ENCODE data around the gene DDT. TPM values are rescaled to one million over a fixed set of nuclear protein-coding genes. Genes with fewer than 3 reads are reported as not detected.
"Not testable (repeated sequence)": the region's sequence is repeated elsewhere in the genome, so short reads cannot be mapped to it uniquely, and the experiment has no call there.

Gene DDT
- total RNA-seq, 1 experiment from 2014 or later, result 160 TPM

- H3K9me3 ChIP-seq, result 0 out of 2 replicates have a peak, but pooled peaks cover 2% of the 10 kb centered on the region
- no peak for DNase-seq
Observed at GRCh38 chr22:23925020-23925606, 49.1 kb downstream of the DDT start.

GRCh38 chr22:23922921-23923320, 51.3 kb downstream of the DDT start:
- Histone ChIP-seq H3K9me3 (0 out of 2 replicates have a peak, but pooled peaks cover 2% of the 10 kb centered on the region), H3K4me3 (no peak overlapping the region), H3K36me3 (no peaks in the 10 kb centered on the region), H3K27me3 (no peaks in the 10 kb centered on the region)
- DNase-seq, result no peak

More at GRCh38 chr22:23925020-23925606, 49.1 kb downstream of the DDT start:
- no peaks in the 10 kb centered on the region for H3K27me3 ChIP-seq
- H3K36me3 ChIP-seq, result no peaks in the 10 kb centered on the region
- H3K4me3 ChIP-seq, result no peak overlapping the region

GRCh38 chr22:23921586-23922201, 52.5 kb downstream of the DDT start:
- not testable (repeated sequence) for H3K36me3 ChIP-seq, H3K4me3 ChIP-seq, H3K27me3 ChIP-seq, H3K9me3 ChIP-seq
- peak; percentile 43 for DNase-seq

Other genes with a start within 250 kb of the DDT start
- gene ZNF70, start 223.3 kb downstream of the DDT start, total RNA-seq (2014; rRNA removed; shearing (Covaris generic); ENCODE audit: low replicate concordance), result 2.4 and 3.9 TPM in 2 replicates
- gene VPREB3, start 220.0 kb downstream of the DDT start, total RNA-seq (2014; rRNA removed; shearing (Covaris generic); ENCODE audit: low replicate concordance), result not detected in 2 replicates
- gene C22orf15, start 211.5 kb downstream of the DDT start, total RNA-seq (2014; rRNA removed; shearing (Covaris generic); ENCODE audit: low replicate concordance), result 0.30 TPM in 1 of 2 replicates, not detected in the other
- gene CHCHD10, start 206.5 kb downstream of the DDT start, total RNA-seq (2014; rRNA removed; shearing (Covaris generic); ENCODE audit: low replicate concordance), result 0.26 TPM in 1 of 2 replicates, not detected in the other
- 2.0 and 4.9 TPM in 2 replicates for gene MMP11, start 201.6 kb downstream of the DDT start, total RNA-seq (2014; rRNA removed; shearing (Covaris generic); ENCODE audit: low replicate concordance)
- 70.8 and 109 TPM in 2 replicates for gene SMARCB1, start 187.5 kb downstream of the DDT start, total RNA-seq (2014; rRNA removed; shearing (Covaris generic); ENCODE audit: low replicate concordance)
- gene DERL3, start 135.4 kb downstream of the DDT start, total RNA-seq (2014; rRNA removed; shearing (Covaris generic); ENCODE audit: low replicate concordance), result 0.42 and 0.72 TPM in 2 replicates
- 0.27 and 0.30 TPM in 2 replicates for gene SLC2A11, start 116.6 kb downstream of the DDT start, total RNA-seq (2014; rRNA removed; shearing (Covaris generic); ENCODE audit: low replicate concordance)
- 527 and 1,011 TPM in 2 replicates for gene MIF, start 80.1 kb downstream of the DDT start, total RNA-seq (2014; rRNA removed; shearing (Covaris generic); ENCODE audit: low replicate concordance)
- gene GSTT2B, start 13.2 kb downstream of the DDT start, total RNA-seq (2014; rRNA removed; shearing (Covaris generic); ENCODE audit: low replicate concordance), result 23.8 and 23.9 TPM in 2 replicates
- 4.7 and 6.6 TPM in 2 replicates for gene DDTL, start 7.6 kb downstream of the DDT start, total RNA-seq (2014; rRNA removed; shearing (Covaris generic); ENCODE audit: low replicate concordance)
- 0.30 and 1.6 TPM in 2 replicates for gene GSTT2, start 5.7 kb upstream of the DDT start, total RNA-seq (2014; rRNA removed; shearing (Covaris generic); ENCODE audit: low replicate concordance)
- gene GSTT4, start 31.0 kb upstream of the DDT start, total RNA-seq (2014; rRNA removed; shearing (Covaris generic); ENCODE audit: low replicate concordance), result not detected in 2 replicates
- 16.3 and 25.1 TPM in 2 replicates for gene CABIN1, start 36.9 kb upstream of the DDT start, total RNA-seq (2014; rRNA removed; shearing (Covaris generic); ENCODE audit: low replicate concordance)
- 0.20 TPM in 1 of 2 replicates, not detected in the other for gene SUSD2, start 207.0 kb upstream of the DDT start, total RNA-seq (2014; rRNA removed; shearing (Covaris generic); ENCODE audit: low replicate concordance)